Psoas muscle (tissue), 8 donors: Measurements from ENCODE around the gene TRIM33. TPM values are rescaled to one million over a fixed set of nuclear protein-coding genes. Genes with fewer than 3 reads are reported as not detected.
A peak's percentile ranks its signal among the peaks of the same experiment; 100 is the strongest.

ENCODE experiments used
- ATAC-seq, 4 donors: fragments of 200-7000 bp; cut with Tn5 transposase; one replicate each; pipeline ENCODE4 v1.9.1; 2020; ENCODE audit warnings: moderate library complexity in 3 of 4, mild to moderate bottlenecking in 2 of 4
- DNase-seq, 2 donors: peaks; one replicate each; pipeline ENCODE4 v3.0.0-alpha.2; 2020
- H3K27ac ChIP-seq: fragments of 200-600 bp; one replicate; pipeline ENCODE4 v1.8.0; 2022
- H3K27me3 ChIP-seq, 3 donors: fragments of 200-600 bp in 1 of 3; one replicate each; pipeline versions ENCODE4 v1.6.1 to v1.8.0; 2013 to 2022; ENCODE audit warnings: low read length in 2 of 3, mild to moderate bottlenecking in 2 of 3, moderate library complexity in 1 of 3; ENCODE audit not compliant: insufficient read depth in 3 of 3
- H3K36me3 ChIP-seq, 2 donors: fragments of 200-600 bp in 1 of 2; one replicate each; pipeline versions ENCODE4 v1.6.1 to v1.8.0; 2013 to 2022; ENCODE audit warnings: low read depth in 1 of 2, mild to moderate bottlenecking in 1 of 2, moderate library complexity in 1 of 2; ENCODE audit not compliant: insufficient read depth in 1 of 2
- H3K4me1 ChIP-seq: fragments of 200-600 bp; one replicate; pipeline ENCODE4 v1.8.0; 2022
- H3K4me3 ChIP-seq: fragments of 200-600 bp; one replicate; pipeline ENCODE4 v1.8.0; 2022; ENCODE audit warnings: mild to moderate bottlenecking
- H3K9me3 ChIP-seq: fragments of 200-600 bp; one replicate; pipeline ENCODE4 v1.8.0; 2022
- WGBS, 3 donors: extraction: QIAGEN DNeasy Blood & Tissue Kit; methylation state at CpG; one replicate each; pipeline versions ENCODE4 v1.1.6 to v1.1.7; 2013; 5-methylcytosine and 5-hydroxymethylcytosine counted together
- intact Hi-C, 2 donors: fragments of 100-400 bp; cut with DNase I; formaldehyde crosslinking; loops; one replicate each; pipeline versions ENCODE4 v1.11.0 to v1.14.2; 2022
- polyA plus RNA-seq, 3 donors: library from polyadenylated mRNA; stranded (reverse); fragments of 200-250 nt; gene quantifications; one replicate each; pipeline ENCODE4 v1.2.3, GENCODE V29; 2013
- total RNA-seq, 4 donors: library from RNA; stranded (reverse); fragmentation: NEBNext Ultra II Directional in 2 of 4; extraction: Animal tissue kit (Norgen Biotek cat#: 25700) in 2 of 4; gene quantifications; one replicate each; pipeline versions ENCODE4 v1.2.1 to v1.2.4, GENCODE V29; 2021 to 2023
- TF ChIP-seq, protein P1 (sequence below): fragments of 200-600 bp; IDR thresholded peaks from one replicate; pipeline ENCODE4 v1.8.0; 2022; ENCODE audit warnings: antibody characterized with exemption
- donor health status: healthy with polysubstance abuse.
- donor health status: DM: no; HTN: no; CAD: no; lungs with moderate emphysema.
- donor health status: Bipolar disorder and iron deficiency.
- donor health status: healthy.
- donor health status: DM: yes; HTN: yes; CAD: no.
- donor health status: DM: no; HTN: no; CAD: no.
- donor health status: DM: no; HTN: no; CAD: no.
- donor health status: DM: yes; HTN: yes; CAD: no.

TRIM33 gene
- total and polyA plus RNA-seq, 7 donors = 4.6 to 22.0 (median 15.2) TPM

DNA sequence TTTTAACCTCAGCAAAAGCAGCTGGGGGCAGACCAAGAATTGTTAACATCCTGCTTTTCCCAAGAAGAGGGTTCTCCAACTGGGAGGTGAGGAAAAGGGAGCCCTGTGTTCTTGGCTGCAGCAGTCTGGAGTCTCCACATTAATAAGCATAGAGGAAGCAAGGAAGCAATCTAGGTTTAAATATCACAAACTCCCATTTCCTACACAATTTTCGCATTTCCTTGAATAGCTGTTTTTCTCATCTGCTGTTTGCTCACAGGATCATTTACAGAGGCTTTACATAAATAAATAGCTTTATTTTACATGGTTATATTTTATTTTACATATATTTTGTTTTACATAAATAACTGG, 124.0 kb downstream of the TRIM33 start:
- 67 to 79% (median 78%) methylated on average over 1 of the region's 1 CpG for WGBS, 3 donors
- ATAC-seq = no peak
- intact Hi-C loops = no loop called here
- Histone ChIP-seq H3K27me3 (no peaks in the 10 kb centered on the region), H3K4me1 (no peaks in the 10 kb centered on the region), H3K4me3 (no peak overlapping the region), H3K27ac (no peak overlapping the region), H3K36me3 (peaks cover 0 to 13% of the 10 kb centered on the region in 2 donors), H3K9me3 (peaks cover 13% of the 10 kb centered on the region)
- TF ChIP-seq, protein P1, sequence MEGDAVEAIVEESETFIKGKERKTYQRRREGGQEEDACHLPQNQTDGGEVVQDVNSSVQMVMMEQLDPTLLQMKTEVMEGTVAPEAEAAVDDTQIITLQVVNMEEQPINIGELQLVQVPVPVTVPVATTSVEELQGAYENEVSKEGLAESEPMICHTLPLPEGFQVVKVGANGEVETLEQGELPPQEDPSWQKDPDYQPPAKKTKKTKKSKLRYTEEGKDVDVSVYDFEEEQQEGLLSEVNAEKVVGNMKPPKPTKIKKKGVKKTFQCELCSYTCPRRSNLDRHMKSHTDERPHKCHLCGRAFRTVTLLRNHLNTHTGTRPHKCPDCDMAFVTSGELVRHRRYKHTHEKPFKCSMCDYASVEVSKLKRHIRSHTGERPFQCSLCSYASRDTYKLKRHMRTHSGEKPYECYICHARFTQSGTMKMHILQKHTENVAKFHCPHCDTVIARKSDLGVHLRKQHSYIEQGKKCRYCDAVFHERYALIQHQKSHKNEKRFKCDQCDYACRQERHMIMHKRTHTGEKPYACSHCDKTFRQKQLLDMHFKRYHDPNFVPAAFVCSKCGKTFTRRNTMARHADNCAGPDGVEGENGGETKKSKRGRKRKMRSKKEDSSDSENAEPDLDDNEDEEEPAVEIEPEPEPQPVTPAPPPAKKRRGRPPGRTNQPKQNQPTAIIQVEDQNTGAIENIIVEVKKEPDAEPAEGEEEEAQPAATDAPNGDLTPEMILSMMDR = no peak
- DNase-seq = no peak

DNA sequence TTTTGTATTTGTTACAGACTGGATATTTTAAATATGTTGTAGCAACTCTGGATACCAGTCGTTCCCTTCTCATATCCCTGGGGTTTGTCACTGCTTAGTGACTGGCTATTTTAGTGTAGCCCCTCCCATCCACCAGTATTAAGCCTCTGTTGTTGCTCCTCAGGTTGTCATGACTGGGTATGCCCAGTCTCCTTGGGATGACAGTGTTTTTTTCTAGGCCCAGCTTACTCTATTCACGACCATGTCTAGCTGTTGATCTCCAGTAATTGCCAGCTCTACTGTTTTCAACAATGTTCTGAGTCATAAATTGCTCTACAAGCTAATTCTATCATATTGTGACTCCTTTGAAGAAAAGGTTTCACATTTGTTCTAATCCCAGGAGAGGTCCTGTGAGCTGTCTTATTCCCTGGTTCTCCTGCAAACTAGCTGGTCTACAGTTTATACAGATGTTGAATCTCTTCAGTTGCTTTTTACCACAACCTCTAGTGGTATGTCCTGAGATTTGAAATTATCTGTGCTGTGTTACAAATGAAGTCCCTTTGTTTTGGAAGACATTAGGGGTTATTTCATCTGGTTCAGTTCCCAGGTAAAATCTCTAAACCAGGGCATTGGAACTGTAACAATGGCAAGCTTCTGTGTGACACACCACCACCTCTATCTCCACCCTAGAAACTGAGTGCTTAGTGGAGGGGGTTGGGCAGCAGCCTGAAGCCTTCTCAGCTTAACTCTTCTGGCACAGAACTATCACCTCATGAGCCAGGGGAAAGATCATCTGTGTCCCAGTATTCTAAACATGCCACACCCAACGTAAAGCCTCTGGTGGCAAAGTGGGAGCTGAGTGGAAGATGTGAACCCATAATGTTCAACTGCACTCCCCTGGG, 124.6 kb downstream of the TRIM33 start:
- DNase-seq (no peak), ATAC-seq (peak in 3 of 4 donors; percentile 34 to 64 (median 64))
- no peak overlapping the region for H3K27ac ChIP-seq
- H3K4me3 ChIP-seq = no peak overlapping the region
- 34 to 56% (median 34%) methylated on average over 3 of the region's 3 CpGs for WGBS, 3 donors
- no peaks in the 10 kb centered on the region for H3K4me1 ChIP-seq
- no peaks in the 10 kb centered on the region for H3K27me3 ChIP-seq
- intact Hi-C loops = no loop called here
- peaks cover 0 to 10% of the 10 kb centered on the region in 2 donors for H3K36me3 ChIP-seq
- TF ChIP-seq, protein P1 = no peak
- peaks cover 13% of the 10 kb centered on the region for H3K9me3 ChIP-seq

DNA sequence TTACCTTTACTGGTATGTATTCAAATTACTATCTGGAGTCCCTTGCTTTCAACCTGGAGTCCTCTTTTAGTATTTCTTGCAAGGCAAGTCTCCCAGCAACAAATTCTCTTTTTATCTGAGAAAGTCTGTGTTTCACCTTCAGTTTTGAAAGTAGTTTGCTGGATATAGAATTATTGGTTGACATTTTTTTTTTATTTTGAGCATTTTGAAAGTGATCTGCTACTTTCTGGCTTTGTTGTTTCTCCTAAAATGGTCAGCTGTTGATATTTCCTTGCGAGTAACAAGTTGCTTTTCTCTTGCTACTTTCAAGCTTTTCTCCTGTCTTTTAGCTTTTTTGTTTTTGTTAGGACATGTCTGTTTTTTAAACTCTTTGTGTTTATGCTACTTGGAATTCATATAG, 126.1 kb downstream of the TRIM33 start:
- peaks cover 13% of the 10 kb centered on the region for H3K9me3 ChIP-seq
- no peaks in the 10 kb centered on the region for H3K36me3 ChIP-seq
- DNase-seq (no peak), ATAC-seq (no peak)
- WGBS, 3 donors = 97 to 100% (median 100%) methylated on average over 1 of the region's 1 CpG
- H3K4me3 ChIP-seq = no peak overlapping the region
- H3K27ac ChIP-seq = no peak overlapping the region
- no peaks in the 10 kb centered on the region for H3K4me1 ChIP-seq
- TF ChIP-seq, protein P1 = no peak
- intact Hi-C loops = no loop called here
- H3K27me3 ChIP-seq = no peaks in the 10 kb centered on the region

DNA sequence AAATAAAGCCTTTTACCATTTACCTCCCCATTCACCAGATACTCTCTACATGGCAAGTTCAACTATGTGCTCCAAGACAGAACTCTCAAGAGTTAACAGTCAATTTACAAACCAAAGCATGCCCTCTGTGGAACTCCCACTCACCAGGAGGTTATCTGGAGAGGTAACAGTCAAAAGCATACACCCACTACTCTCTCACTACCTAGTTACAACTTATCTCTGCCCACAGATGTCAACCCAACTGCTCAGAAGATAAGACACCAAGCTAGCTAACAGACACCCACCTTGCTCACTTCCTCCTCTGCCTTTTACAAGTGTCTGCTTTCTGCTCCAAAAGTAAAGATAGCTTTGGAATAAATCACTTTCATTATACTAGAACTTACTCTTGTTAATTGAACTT, 131.0 kb downstream of the TRIM33 start:
- TF ChIP-seq, protein P1 = no peak
- intact Hi-C loops = no loop called here

DNA sequence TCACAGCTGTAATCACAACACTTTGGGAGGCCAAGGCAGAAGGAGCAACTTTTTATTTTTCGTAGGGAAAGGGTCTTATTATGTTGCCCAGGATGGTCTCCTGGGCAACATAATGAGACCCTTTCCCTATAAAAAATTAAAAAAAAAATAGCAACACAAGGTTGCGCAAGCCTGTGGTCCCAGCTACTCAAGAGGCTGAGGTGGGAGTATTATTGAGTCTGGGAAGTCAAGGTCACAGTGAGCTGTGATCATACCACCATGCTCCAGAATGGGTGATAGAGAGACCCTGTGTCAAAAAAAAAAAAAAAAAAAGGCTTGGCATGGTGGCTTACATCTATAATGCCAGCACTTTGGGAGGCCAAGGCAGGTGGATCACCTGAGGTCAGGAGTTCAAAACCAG, 131.6 kb downstream of the TRIM33 start:
- Histone ChIP-seq H3K4me1 (no peaks in the 10 kb centered on the region), H3K27ac (no peak overlapping the region), H3K9me3 (peaks cover 3% of the 10 kb centered on the region), H3K4me3 (no peak overlapping the region), H3K27me3 (no peaks in the 10 kb centered on the region), H3K36me3 (no peaks in the 10 kb centered on the region)
- TF ChIP-seq, protein P1 = no peak
- intact Hi-C loops = no loop called here
- DNase-seq (no peak), ATAC-seq (no peak)
- 83 to 97% (median 88%) methylated on average over 2 of the region's 2 CpGs for WGBS, 3 donors

More for the DNA sequence above, 131.0 kb downstream of the TRIM33 start:
- no peak for DNase-seq
- H3K27me3 ChIP-seq = no peaks in the 10 kb centered on the region
- no peaks in the 10 kb centered on the region for H3K36me3 ChIP-seq
- no peak overlapping the region for H3K27ac ChIP-seq
- H3K4me1 ChIP-seq = no peaks in the 10 kb centered on the region
- no peak for ATAC-seq
- peaks cover 9% of the 10 kb centered on the region for H3K9me3 ChIP-seq
- no peak overlapping the region for H3K4me3 ChIP-seq
